Stimulated activated CD8-positive, alpha-beta memory T cell treated with anti-CD3 and anti-CD28 coated beads, Interleukin-12 subunit alpha, Interleukin-12 subunit beta, amount 100 ng/mL, for 1 hour (primary cell): ENCODE measurements around the gene PLEKHG1.

Experiments used
- DNase-seq: peaks from one replicate; pipeline ENCODE4 v3.0.0-alpha.2; 2020; ENCODE audit warnings: low read depth

The PLEKHG1 gene

DNA sequence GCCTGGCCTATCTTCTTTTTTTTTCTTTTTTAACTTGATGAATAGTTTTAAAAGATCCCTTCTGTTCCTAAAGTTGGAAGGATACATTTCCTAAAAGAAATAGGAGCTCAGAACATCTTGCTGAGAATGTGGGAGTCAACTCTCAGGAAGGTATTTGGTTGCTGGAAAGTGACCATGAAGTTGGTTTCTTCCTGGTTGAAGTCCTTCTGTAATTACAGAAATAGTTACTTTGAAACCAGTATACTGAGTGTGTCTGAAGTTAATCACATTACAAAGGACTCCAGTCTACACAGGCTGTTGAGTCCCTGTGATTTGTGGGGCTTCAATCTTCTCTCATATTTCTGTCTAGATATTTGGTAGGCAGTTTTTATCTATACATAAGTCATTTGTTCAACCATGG lies 9.8 kb upstream of the PLEKHG1 start:
- DNase-seq, result no peak

DNA sequence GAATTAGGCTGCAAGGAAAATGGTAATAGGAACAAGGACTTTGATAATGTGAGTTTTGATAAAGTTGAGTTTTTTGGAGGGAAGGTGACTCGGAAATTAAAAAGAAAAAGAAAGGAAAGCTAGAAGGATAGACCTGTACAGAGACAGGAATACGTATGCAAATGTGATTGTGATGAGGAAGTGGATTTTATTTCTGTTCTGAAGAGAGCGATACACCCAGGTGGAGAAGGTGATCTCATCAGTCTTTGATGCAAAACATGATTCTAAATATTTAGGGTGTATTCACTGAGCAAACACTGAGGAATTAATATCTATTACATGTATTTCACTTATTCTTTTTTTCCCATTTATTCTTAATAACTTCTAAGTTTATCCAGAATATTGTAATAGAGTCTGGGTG lies 9.2 kb upstream of the PLEKHG1 start:
- DNase-seq, result no peak

DNA sequence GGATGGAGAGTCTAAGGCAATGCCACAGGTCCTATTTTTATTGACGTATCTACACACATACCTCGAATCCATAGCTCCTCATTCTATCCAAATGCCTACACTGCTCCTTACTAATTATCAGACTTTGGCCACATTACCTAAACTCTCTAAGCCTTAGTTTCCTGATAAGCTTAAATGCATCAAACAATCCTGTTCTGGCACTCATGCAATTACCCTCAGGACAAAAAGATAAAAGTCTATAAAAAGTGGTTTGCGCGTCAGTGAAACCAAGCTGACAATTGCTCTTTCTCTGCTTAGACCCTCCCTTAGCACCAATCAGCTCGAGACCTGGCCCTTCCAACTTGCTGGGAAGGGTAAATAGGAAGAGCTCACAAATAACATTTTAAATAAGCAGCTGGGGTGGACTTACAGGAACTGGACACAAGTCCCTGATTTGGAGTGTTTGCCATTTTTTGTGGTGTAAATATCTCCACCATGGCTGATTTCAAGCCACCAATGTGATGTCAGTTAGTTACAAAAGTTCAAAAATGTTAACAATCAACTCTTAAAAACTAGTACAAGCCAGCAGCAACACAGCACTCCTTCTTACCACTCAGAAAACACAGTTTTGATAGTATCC lies 7.2 kb upstream of the PLEKHG1 start:
- DNase-seq, result no peak

DNA sequence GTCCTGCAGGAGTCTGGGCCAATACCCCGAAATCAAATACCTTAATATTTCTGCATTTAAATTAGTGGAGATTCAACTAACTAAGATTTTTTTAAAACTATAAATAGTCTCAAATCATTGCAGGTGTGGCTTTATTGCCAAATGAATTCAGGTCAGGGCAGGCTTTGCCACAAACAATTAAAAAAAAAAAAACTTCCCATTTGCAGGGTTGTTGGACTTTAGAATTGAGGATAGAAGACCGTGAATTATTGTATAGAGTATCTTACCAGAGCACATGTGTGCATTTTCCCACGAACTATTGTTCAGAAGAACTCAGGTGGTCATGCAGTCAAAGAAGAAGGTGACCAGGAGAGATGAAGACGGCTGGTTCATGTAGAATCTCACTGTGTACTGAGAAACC lies 6.6 kb upstream of the PLEKHG1 start:
- no peak for DNase-seq

DNA sequence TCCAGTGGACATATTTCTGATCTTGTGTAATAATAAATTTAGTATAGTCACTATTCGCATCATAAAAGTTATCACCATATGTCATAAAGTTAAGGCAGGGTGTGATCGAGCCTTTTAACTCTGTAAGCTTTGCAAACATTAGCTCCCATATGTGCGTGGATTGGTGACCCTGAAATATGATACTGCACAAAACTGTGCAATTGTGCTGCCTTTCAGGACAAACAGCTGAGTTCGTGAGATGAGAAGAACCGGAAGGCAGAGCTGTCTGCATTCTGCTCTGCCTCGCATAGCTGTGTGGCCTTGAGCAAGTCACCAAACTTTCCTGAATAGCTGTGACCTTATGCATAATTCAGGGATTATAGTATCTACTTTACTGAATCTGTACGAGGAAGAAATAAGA lies 3.2 kb upstream of the PLEKHG1 start:
- DNase-seq, result no peak

DNA sequence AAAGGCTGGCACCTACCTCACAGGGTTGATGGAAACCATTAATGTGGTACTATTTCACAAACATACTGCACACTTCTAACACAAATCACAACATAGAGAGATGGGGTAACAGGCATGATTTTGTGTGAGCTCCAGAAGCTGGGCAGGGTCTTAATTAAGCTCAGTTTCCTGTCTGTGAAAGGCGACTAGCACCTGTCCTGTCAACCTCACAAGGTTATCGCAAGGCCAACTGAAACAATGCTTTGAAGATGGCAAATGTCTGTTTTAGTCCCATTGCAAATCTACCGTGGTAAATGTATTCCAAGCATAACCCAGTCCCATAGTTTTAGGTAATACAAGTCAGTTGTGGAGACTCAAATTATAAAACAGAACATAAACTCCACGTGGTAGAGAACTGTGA lies 1.3 kb upstream of the PLEKHG1 start:
- DNase-seq, result no peak

DNA sequence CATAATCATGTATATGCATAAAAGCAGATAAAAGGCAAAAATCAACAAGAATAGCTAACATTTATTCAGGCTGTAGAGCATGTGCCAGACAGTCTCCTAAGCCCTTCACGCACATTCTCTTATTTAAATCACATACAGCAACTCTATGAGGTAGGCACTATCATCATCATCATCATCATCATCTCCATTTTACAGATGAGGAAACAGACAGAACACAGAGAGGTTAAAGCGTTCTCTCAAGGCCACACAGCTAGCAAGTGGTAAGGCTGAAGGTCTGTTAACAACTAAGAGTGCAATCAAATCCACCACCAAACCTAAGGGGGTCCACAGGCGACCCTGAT lies 857 bp upstream of the PLEKHG1 start:
- no peak for DNase-seq

DNA sequence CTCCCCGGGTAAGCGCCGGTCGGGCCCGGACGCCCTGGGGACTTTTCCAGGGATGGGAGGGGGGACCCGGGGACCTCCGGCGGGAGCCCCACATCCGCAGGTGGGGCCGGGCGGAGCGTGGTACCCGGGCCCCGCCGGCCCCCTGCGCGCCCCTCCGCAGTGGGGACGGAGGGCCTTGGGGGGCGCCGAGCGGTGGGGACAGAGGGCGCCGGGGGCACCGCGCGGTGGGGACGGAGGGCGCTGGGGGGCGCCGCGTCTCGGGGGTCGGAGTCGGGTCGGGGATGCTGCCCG lies 270 bp downstream of the PLEKHG1 start:
- no peak for DNase-seq

DNA sequence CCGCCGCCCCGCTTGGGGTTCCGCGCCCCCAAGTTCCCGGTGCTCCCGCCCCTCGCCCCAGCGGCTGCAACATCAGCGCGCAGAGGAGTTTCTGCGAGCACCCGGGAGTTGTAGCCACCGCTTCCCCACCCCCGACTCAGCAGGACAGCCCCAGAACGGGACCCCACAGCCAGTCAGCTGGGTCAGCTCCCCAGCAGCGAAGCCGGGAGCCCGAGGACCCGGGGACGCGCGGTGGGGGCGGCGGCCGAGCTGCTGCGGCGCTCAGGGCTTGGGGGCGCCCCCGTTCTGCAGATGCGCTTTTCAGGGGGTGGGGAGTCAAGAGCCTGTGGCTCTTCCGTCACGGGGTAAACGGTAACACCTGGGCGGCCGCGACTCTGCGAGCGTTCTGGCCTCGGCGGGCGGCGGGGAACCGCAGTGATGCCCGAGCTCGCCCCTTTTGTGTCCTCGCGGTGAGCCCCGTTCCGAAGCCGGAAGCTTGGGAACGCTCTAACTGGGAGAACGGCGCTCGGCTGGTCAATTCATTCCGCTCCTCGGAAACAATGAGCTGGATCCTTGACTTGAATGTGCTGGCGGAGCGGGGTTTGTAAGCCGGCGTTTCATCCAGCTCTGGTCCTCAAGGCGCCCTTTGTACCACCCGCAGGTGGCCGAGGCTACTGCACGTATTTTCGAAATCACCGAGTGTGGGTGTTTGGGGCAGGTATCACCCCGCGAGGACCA lies 774 bp downstream of the PLEKHG1 start:
- peak; percentile 11 for DNase-seq

DNA sequence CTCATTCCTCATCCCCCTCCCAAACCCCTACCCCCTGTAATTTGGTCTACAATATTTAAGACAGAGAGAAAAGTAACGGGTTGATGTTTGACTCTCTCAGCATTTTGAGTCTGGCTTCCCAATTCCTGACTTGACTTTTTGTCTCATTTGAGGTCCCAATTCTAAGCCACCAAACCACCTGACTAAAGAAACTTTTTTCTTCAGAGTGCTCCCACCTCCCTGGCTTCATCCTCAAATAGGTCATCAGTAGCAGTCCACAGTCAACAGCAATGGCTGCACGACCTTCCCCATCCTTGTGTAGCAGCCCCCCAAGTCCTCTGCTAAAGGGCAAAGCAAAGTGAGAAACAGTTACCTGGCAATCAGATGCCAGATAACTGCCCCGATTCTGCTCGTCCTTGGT lies 1.8 kb downstream of the PLEKHG1 start:
- no peak for DNase-seq

DNA sequence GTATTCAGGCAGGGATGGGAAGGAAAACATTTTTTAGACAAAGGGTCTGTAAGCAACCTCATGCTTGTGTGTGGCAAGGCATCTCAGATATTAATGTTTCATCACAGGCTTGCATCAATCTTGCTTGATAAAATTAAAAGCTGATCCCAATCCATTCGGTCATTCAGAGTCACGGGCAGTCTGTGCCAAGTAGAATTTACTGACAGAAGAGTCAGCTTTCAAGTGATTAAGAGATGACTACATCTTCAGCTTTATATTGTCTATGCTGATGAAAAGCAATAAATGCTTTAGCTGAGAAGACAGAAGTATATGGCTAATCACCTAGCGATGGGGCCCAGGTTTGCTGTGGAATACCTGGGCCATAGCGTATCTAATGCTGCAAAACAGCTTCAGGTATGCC lies 3.5 kb downstream of the PLEKHG1 start:
- DNase-seq, result no peak

DNA sequence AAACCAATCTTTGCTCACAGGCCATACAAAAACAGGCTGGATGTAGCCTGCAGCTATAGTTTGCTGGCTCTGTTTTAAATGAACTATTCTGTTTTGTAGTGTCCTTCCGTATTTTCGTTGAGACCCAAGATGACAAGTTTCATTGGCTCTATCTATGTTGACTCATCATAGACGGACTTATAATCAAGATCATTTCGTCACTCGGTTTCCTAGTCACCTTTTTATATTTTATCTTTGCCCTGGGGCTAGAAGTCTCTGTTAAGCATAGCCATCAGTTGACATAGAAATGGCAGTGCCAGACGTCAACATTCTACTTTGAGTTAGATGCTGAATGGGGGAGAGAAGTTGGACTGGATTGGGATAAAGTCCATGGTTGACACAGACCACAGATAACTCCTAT lies 4.8 kb downstream of the PLEKHG1 start:
- DNase-seq, result no peak

DNA sequence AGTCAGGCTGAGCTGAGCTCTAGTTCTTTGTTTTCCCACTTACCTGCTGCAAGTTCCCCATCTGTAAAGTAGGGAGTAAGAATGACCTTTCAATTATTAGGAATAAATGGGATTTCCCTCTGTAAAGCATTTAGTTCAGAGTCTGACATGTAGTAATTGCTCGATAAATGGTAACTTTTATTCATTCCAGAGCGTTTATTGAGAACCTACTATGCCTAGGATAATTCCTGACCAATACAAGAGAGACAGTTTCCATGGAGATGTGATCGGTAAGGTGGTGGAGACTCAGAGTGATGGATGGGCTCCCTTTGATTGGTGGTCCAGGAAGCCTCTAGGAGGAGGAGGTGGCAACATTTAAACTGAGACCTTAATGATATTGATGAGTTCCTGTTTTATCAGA lies 5.6 kb downstream of the PLEKHG1 start:
- no peak for DNase-seq

DNA sequence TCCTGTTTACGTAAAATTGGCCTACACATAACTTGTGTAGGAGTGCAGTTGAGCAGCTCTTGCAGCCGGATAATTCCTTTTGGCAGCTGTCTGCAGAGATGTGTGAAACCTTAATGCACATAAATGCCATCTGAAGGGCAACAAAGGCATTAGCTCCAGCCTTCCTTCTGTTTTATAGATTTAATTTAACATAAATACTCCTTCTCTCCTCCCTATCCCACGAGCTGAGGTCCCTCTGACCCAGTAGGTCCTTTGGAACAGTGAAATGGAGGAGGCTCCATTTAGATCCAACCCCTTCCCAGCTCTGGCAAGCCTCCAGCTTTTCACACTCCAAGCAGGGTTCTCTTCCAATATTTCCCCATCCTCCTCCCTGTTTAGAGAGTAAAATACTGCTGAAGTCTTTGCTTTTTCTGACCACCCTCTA lies 6.5 kb downstream of the PLEKHG1 start:
- no peak for DNase-seq

DNA sequence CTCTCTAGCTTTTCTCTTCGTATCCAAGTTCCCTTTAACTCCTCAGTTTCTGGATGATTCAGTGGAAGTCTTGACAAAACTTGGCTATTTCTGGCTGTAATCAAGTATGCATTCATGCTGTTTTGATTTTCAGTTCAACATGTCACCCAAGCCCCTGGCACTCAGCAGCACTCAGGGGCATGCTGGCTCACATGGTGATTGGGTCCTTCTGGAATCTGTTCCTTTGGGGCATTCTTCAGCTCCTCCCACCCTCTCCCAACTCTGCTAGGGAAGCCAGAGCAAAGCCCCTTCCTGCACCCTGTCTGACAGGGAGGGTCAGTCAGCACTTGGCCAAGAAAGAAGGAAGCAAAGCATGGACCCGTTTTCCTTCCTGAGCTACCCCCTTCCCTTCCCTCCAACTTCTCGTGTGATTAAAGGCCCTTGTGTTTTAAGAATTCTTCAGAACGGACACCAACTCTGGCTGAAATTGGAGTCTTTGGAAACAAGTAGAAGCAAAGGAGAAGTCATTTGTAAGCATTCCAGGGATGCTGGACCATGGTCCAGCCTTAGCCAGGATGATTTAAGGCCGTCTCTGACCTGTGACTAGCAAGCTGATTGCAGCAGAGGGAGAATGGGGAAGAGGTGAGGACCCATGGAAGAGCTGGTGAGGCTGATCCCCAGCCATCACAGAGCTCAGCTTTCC lies 7.1 kb downstream of the PLEKHG1 start:
- DNase-seq, result no peak

DNA sequence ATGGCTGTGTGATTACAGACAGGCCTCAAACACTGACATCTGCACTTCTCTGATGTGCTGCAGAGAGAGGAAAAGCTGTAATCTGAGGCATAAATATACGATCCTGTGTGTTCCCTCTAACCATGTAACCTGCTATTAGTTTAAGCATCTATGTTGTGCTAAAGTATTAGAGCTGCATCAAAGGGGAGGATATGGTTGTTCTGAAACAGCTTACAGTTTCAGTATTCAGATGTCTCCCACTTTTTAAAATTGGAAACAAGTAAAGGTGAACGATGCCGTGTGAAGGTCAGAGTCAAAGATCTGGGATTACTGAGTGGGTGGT lies 7.6 kb downstream of the PLEKHG1 start:
- no peak for DNase-seq

DNA sequence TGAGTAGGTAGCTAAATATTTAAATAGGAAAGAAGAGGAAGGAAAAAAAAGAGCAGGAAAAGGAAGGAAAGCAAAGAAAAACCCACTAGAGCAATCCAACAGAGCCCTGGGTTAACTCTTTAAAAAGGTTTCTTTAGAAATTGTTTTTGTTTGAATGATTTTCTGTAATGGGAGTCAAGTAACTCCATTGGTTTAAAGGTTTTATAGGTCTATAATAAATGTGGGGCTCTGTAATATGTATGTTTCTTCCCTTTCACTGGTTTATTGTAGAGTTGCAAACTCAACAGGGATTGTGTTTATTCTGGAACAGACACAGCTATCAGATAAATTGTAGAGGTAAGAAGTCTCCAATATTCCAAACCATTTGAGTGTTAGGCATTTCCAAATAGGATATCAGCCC lies 10.9 kb downstream of the PLEKHG1 start:
- DNase-seq, result no peak

DNA sequence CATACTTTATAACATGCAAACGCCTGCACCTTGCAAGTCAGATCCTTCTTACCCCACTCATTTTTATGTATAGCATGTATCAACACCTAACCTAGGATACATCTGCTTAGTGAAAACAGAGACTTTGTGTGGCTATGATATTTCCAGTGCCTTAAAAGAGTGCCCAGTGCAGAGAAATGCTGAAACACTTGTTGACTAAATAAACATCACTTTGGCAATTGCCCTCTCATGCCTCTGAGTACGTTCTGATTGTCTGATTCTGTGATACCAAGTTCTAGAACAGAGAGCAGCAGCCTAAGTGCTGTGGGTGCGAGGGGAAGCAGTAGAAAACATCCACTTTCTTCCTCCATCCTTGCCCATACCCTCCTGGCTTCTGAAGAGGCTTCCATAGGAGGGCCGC lies 13.6 kb downstream of the PLEKHG1 start:
- no peak for DNase-seq

DNA sequence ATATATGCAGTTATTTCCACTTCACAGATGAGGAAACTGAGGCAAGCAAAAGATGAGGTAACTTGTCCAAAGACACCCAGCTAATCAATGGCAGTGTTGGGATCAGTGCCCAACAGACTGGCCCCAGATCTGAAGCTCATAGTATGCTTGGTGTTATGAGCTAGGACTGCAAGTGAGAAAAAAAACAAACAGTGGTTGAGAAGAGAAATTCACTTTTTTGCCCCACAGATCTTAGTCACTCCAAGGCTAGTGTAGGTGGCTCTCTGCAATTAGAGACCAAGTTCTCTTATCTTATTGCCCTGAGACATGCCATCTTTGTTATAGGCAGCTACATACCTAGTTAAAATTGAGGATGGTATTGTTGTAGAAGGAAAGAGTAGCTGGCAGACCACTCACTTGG lies 16.3 kb downstream of the PLEKHG1 start:
- no peak for DNase-seq

DNA sequence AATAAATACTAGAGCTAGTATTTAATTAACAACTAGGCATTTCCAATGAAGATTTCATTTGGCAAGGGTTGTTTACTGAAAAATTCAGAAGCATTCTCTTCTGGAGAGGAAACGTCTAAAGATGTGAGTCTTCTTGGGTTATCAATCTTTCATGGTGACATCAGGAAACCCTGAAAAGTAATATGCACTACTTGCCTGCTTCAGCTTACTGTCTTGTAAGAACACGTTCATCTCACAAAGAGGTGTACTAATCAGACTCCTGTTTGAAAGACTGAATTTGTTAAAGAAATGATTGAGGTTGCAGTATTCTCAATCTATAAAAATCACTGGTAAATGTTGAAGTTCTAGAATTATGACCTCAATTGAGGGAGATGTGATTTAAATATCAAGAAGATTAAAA lies 16.9 kb downstream of the PLEKHG1 start:
- DNase-seq, result no peak

DNA sequence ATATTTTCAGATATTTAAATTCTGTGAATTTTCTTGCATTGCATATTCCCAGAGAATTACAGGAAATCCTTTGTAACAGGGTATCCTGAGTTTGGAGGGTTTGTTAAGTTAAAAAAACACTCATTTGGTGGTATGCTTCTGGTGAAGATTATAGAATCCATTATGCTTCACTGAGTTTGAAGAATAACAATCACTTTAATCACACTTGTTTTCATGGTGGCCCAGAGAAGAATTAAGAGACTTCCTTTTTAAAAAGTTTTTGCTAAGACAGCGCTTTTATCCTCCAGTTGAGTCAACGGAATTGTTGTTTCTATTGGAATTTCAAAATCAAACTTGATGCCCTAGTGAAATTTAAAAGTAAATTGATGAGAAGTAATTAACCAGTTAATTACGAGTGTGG lies 17.4 kb downstream of the PLEKHG1 start:
- no peak for DNase-seq

DNA sequence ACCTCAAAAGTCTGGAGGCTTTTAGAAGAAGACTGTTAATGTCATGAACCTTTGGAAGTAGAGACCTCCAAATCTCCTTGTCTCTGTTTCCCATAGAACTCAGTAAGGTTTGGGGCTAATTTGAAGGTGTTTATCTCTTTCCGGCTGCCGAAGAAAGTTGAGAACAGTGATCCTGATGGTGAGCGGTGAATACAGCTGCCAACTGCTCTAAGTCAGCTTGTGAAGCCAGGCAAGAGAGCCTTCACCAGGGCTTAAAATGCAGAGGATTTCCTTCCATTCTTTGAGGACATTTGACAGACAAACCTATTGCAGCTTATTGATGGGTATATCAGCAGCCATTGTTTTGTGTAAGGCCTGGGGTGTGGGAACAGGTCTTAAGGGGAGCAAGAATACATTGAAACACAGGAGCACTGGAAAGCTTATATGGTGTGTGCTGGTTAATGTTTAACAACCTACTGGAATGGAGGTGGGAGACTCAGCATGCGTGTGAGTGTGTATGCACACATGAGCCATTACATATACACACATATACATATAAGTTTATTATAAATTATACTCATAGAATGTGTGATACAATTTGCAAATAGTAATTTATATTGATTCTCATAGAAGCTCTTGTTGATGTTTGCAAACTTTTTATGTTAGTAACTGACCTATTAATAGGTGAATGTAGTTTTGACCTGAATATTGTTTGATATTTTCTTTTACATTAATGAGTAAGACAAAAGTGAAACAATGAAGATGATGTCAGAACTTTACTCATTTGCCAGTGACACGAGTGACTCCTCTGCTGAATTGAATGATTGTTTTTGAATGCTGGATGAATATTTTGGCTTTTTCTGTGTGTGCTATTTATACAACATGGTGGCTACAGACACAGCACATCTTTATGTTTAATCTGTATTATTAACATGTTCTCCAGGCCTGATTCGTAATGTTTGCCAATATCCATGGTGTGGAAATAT lies 18.1 kb downstream of the PLEKHG1 start:
- no peak for DNase-seq

DNA sequence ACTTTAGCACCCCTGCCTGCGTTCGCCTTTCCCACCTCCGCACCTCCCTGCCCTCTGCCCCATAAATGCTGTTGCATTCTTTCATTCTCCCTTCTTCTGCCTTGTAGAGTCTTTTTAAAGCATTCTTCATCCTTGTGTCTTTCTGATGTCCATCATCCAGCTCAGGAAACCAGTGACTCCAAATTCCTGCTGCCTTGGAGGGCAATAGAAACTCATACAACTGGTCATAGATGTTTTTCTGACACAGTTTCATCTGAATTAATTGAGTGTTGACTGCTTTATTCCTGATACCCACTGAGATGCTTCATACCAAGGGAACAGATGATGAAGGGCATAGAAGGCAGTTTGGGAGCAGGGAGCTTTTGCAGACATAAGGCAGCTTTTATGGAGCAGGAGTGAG lies 19.6 kb downstream of the PLEKHG1 start:
- no peak for DNase-seq
